ENCODE results near the gene ATG4D.

Gene ATG4D

DNA sequence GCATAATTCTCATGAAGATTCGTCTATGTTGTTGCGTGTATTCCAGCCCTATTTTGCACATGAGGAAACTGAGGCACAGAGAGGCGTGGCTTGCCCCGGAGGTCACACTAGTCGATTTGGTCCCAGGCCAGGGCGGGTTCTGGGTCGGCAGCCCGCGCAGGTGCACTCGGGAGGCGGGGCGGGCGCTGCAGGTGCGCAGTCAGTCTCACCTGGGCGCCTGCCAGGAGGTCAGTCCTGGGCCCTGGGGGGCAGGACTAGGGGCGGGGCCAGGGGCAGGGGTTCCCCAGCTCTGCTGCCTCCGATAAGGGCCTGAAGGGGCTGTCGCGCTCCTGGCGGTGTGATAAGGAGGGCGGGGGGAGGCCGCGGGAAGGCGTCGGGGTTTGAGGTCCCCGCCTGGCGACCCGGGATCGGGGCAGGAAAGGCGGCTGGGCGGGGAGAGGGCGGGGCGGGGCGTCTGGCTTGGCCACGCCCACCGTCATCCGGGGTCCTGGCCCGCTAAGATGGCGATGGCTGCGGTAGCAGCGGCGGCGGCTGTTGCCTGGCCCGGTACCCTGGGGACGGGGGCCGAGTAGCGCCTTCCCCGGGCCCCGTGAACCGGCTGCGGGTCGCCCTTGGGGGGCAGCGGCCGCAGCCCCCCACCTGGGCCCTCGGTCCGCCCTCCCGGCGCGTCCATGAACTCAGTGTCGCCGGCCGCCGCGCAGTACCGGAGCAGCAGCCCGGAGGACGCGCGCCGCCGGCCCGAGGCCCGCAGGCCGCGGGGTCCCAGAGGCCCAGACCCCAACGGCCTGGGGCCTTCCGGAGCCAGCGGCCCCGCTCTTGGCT, at the start of gene ATG4D:
ATG4D (plus strand) TSS at position 485 of the 822 bp plus-strand sequence; CDS start at position 672, 187 bp downstream.
- DNase-seq (ENCODE audit: low spot score) = peak; percentile 99

DNA sequence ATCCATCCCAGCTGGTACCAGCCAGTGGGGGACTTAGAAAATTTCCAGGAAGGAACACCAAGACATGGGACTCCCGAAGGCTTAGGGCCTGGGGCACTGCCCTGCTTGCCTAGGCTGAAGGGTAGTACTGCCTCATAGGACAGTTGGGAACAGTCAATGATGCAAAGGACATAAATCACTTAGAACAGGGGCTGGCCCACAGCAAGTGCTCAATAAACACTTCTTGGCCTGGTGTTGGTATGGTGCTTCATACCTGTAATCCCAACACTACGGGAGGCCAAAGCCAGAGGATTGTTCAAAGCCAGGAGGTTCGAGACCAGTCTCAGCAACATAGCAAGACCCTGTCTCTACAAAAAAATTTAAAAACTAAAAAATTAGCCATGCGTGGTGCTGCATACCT, 46.3 kb upstream of the ATG4D start:
- peak; percentile 2 for DNase-seq (ENCODE audit: low spot score)

DNA sequence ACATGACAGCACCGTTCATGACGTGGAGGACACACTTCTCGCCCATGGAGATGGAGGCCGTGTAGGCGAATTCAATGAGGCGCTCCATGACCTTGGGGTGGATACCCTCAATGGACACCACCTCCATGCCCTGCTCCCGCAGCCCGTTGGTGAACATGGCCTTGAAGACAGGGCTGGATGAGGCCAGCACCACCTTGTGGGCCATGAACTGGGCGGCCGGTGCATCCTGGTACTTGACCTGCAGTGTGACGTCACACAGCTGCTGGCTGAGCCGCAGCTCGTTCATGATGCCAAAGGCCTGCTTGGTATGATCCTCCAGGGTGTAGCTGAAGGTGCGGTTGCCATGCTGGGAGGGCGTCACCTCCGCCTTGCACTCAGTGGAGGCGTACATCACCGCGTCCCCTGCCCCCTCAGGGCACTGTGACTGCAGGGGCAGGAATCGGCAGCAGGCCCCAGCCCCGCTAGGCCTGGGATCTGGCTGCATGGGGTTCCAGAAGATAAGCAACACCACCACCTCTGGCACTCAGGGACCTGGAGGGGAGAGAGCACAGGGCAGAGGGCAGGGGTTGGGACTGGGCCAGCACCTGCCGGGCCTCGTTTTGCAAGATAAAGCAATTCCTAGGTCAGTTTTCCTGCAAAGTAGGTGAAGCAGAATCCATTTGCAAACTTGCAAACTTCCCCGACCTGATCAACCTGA, 44.0 kb upstream of the ATG4D start:
- DNase-seq (ENCODE audit: low spot score) = no peak

DNA sequence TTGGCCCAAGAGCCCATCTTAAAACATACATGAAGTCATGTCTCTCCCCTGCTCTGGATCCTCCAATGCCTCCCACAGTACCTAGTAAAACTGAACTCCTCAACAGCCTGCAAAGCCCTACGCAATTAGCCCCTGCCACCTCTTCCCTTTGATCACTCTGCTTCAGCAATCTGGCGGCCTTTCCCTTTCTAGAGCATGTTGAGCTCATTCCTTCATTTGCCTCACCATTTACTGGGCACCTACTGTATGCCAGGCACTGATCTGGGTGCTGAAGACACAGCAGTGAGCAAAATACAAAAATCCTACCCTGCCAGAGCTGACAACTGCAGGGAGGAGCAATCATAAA, 43.5 kb upstream of the ATG4D start:
- DNase-seq (ENCODE audit: low spot score) = no peak

DNA sequence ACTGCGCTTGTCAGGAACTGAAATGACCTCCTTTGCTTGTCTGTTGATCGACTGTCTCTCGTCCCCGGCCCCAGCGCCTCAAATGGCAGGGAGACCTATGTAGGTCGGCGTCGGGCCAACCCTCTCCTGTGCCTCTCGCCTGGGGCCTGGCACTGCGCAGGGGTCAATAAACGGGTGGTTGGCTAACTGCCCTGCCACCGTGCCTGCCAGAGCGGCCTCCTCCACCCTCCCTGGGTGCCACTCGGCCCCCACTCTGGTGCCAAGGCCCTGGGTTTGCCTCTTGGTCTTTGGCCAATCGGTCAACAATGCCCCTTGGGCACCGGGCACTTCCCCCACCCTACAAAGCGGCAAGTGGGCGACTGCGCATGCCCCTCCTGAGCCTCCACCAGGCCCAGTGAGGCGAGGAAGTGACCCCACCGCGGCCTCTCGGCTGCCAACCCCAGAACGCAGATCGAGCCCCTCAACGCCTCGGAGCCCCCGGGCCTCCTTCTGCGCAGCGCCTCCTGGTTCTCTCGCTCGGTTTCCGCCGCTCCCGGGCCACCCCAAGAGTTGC, 41.7 kb upstream of the ATG4D start:
- DNase-seq (ENCODE audit: low spot score) = peak; percentile 81

DNA sequence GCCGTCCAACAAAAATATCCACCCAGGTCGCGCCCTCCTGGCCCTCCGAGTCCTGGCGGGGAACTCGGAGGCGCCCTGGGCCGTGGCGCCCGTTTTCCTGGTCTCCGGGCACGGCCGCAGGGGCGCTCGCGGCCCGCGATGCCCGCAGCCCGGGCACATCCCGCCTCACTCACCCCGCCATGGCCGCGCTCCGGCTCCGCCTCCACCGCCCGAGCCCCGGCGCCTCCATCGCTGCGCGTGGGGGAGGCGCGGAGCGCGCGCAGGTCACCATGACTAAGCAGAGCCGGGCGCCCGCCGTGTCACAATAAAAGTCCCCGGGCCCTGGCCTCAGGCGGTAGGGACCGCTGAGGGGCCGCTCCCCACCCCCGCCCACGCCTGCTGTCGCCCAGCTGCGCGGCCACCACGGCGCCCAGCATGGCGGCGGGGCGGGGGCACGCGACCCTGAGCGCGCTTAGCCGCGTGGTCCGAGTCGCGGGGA, 41.1 kb upstream of the ATG4D start:
- peak; percentile 97 for DNase-seq (ENCODE audit: low spot score)

DNA sequence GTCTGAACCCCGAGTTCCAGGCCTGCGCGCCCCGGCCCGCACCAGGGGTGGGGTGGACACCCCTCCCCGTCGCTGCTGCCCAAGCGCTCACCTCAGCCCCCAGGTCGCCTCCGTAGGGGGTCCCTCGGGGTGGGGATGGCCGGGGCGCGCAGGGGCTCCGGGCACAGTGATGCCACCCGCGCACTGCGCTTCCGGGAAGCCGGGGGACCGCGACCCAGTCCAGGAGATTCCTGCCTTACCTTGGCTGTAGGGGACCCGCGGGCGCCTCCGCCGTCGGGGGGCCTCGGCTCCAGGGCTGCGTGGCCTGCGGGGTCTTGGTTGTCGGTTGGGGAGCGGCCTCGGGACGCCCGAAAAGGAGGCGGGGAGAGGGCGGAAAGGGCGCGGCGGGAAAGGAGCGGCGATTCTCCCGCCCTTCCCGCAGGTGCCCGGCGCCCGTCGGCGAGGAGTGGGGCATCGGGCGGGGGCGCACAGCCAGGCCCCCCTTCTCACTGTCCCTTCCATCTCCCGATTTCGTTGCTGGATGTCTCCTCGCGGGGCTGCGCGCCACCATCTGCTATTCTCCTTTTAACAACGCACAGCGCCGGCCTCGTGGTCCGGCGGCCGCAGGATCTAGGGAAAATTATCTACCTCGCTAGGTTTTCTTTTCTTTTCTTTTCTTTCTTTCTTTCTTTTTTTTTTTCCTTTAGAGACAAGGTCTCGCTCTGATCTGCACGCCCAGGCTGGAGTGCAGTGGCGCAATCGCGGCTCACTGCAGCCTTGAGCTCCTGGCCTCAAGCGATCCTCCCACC, 40.5 kb upstream of the ATG4D start, which contains the start of gene KEAP1:
KEAP1 (minus strand) TSS at position 355 of the 788 bp plus-strand sequence. CDS start 3,323 bp downstream, outside the sequence.
- DNase-seq (ENCODE audit: low spot score) = peak; percentile 55

DNA sequence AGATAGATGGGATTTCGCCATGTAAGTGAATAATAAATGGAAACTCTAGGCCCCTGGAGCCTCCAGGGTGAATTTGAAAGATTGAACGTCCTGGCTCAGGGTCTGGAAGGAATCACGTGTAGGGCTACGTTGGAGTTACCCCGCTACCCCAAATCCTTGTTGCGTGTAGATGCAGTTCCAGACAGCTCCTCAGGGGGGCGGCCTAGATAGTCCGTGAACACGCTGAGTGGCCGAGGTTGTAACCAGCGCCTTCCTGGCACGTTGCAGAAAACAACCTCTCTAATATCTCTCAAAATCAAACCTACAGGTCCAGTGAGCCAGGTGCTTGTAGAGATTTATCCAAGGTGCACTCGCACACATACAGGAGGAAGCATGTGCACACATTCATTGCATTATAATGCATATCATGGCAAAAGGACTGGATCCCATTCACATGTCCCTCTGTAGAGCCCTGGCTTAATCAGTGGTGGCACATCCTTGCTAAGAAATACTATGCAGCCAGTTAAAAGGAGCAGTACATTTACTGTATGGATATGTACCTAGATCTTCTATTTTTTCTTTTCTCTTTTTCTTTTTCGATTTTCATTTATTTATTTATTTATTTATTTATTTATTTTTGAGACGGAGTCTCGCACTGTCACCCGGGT, 38.0 kb upstream of the ATG4D start:
- peak; percentile 78 for DNase-seq (ENCODE audit: low spot score)

DNA sequence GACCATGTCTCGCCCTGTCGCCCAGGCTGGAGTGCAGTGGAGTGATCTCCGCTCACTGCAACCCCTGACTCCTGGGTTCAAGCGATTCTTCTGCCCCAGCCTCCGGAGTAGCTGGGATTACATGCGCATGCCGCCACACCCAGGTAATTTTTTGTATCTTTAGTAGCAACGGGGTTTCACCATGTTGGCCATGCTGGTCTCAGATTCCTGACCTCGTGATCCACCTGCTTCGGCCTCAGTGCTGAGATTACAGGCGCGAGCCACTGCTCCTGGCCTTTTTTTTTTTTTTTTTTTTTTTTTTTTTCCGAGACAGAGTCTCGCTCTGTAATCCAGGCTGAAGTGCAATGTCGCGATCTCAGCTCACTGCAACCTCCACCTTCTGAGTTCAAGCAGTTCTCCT, 35.7 kb upstream of the ATG4D start:
- DNase-seq (ENCODE audit: low spot score) = no peak

DNA sequence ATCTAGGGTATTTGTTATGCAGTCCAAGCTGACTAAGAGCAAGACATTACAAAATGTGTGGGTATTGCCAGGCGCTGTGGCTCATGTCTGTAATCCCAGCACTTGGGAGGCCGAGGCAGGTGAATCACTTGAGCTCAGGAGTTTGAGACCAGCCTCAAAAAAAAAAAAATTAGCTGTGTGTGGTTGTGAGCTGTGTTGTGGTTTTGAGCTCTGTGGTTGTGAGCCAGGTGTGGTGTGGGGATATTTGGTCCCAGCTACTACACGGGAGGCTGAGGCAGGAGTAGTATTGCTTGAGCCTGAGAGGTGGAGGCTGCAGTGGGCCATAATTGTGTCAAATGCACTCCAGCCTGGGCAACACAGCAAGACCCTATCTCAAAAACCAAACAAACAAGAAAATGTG, 35.0 kb upstream of the ATG4D start:
- no peak for DNase-seq (ENCODE audit: low spot score)

DNA sequence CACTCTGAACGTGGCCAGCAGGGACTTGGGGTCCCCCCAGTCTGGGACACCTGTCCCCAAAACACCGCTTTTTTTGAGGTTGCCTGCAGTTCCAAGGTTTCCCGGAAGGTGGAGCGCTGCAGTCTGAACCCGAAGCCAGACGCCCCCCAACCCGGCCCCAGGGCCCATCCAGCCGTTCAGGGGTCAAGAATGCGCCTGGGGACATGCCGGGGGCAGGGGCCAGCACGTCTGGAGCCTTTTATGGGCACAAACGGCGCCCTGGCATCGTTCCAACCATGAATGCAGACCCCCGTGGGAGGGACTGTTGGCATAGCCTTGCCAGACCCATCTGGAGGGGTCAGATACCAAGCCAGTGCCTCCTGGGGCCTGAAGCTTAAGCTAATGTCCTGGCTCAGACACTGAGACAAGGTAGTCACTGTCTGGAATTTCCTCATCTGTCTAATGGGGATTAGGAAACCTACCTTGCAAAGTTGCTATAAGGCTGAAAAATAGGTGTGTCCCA, 33.4 kb upstream of the ATG4D start:
- DNase-seq (ENCODE audit: low spot score) = peak; percentile 53

DNA sequence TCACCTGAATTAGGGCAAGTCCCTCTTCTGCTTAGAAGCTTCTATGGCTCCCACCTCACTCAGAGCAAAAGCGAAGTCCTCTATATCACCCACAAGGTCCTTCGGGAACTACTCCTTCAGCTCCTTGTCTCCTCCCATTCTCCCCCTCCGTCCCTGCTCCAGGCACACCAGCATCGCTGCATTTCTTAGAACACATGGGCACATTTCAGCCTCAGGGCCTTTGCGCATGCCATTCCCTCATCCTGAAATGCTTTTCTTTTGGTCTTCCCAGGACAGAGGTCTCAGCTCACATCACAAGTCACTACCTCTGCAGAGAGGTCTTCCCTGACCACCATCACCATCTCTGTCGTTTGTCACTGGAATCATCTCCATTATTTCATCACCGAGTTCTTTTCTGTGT, 30.5 kb upstream of the ATG4D start:
- no peak for DNase-seq (ENCODE audit: low spot score)

DNA sequence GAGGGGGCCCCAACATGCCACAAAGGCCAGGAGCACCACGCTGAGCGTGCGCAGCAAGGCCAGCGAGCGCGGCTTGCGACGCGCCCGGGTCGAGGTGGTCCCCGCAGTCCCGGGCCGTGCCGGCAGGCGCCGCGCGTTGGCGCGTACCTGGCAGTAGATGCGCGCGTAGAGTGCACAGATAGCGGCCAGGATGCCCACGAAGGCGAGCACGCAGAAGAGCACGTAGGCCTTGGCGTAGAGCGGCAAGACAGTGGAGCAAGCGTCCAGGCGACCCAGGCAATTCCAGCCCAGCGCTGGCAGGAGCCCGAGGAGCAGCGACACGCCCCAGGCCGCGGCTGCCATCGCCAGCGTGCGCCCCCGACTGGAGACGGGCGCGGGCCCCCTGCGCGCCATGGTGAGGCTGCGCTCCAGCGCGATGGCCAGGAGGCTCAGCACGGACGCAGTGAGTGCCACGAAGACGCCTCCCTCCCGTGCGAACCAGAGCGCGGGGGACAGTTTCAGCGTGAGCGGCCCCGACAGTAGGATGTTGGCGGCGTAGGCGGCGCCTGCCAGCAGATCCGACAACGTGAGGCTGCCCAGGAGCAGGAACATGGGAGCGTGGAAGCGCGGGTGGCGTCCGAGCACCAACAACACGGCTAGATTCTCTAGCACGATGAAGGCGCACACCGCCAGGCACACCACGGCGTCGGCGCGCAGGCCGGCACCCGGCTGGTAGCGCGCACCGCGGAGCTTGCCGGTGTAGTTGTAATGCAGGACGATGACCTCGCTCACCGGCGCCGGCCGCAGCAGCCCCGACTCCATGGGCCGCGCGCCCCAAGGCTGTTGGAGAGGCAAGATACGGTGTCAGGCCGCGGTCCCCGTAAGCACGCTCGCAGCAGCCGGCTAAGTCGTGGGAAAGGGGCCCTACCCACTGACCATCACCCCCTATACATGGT, 29.2 kb upstream of the ATG4D start:
- DNase-seq (ENCODE audit: low spot score) = no peak

DNA sequence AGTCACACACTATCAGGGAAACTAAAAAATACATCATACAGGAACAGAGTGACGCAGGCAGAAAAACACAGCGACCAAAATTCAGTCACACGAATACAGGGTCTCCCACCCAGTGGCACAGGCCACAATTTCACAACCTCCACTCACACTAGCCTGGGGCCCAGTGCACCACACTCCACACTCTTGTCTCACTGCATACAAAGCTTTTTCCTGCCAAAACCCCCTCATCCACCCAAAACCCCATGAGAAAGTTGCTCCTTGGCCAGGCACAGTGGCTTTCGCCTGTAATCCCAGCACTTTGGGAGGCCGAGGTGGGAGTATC, 27.7 kb upstream of the ATG4D start:
- DNase-seq (ENCODE audit: low spot score) = no peak

DNA sequence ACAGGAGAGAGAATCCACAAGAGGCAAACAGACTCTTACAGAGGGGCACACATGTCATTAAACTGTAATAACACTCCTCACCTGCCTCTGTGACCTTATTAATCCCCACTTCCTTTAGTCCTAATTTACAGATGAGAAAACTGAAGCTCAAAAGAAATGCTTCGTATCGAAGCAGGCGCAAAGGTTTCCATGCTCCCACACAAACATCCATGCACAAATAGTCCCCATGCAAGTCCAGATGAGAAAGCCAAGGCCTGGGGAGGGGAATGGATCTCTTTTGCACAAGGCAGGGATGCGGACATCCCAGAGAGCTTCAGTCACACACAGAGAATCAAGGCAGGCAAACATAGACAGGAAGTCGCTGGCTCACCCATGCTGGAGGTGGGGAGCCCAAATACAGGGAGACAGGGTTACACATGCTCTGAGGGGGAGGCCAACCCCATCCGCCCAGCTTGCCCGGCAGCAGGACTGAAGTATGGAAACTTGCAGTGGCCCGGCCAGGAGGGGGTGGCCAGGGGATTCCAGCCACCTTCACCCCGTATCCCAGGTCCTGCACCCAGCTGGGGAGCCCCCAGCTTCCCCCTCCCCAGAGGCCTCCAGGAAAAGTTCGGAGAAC, 26.9 kb upstream of the ATG4D start:
- no peak for DNase-seq (ENCODE audit: low spot score)

DNA sequence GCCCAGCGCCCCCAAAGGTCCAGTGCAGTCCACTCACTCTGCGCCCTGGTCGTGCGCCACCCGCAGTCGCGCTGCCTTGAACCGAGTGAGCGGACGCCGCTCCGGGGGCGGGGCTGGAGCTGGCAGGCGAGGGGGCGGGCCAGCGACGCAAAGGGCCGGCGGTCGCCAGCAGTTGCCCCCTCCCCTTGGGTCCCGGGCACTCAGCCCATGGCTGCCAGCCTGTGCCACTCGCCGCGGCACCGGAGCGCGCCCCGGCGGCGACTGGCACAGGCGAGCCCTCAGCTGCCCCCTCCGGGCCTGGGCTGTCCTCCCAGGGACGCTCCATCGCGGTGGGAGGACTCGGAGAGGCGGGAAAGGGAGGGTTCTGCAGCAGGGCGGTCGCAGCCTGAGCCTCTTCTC, 26.3 kb upstream of the ATG4D start, which contains the start of gene S1PR5:
S1PR5 (minus strand) TSS at position 87 of the 399 bp plus-strand sequence. CDS start 2,436 bp downstream, outside the sequence.
- no peak for DNase-seq (ENCODE audit: low spot score)

DNA sequence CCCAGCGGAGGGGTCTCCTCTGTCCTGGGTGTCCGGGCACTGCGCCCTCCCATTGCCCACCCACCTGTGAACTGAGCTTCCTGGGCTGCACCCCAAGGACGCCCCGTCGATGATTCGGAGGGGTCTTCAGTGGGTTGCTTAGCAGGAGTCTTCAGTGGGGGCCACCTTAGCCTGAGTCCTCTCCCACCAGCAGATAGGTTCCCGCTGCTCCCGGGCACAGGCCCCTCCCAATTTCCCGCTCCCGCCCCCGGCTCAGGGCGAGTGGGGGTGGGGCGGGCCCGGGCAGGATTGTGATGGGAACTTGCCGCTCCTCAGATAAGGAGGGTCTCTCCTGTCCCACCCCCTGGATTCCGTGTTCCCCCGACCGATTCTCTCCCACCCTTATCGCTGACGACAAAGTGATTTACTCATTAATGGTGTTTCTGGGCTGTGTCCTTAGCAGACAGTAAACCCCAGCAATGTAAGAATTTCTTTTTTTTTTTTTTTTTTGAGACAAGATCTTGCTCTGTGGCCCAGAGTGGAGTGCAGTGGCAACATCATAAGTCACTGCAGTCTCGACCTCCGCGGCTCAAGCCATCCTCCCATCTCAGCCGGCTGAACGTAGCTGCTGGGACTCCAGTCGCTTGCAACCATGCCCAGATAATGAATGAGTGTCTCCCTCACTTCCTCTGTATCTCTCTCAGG, 25.8 kb upstream of the ATG4D start:
- DNase-seq (ENCODE audit: low spot score) = no peak

DNA sequence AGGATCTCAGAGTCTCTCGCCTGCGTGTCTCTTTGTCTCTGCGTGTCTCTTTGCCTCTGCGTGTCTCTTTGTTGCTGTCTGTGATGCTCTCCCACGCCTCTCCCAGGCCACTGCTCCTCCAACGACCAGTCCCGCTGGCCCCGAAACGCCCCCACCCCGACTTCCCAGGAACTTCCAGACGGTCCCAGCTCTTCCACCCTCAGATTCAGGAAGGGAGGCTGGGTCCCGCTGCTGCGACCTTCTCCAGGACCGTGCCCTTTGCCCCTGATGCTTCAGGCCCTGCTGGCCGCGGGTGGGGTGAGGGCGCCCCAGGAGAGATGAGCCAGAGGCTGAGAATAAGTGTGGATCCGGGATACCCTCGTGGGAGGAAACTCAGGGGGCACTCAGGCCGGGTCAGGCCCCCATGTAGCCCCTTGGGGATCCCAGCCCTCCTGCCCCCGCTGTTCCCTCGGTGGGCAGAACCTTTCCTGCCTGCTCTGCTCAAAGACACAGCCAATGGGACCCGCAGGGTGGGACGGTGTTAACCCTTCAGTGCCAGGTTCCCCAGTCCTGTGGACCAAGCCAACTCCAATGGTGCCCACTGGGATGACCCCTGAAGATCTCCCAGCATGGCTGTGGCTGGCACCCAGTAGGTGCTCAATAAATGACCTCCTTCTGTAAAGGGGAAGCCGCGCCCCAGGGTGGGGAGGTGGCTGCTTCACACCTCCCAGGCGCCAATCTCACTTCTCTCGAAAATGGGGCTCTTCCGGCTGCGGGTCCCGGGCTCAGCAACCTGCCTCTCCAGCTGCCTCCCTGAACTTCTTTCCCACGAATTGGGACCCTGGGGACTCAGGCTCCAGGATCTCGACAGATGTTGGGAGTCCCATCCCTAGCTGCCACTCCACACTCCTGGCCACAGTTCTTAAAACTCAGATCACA, 25.0 kb upstream of the ATG4D start:
- DNase-seq (ENCODE audit: low spot score) = no peak

All from AG08396 (cell line).